ENCODE data around the gene SNAPC3.

GRCh38 chr9:15389631-15390030 lies 33.0 kb upstream of the SNAPC3 start:
- TF ChIP-seq, protein P1, sequence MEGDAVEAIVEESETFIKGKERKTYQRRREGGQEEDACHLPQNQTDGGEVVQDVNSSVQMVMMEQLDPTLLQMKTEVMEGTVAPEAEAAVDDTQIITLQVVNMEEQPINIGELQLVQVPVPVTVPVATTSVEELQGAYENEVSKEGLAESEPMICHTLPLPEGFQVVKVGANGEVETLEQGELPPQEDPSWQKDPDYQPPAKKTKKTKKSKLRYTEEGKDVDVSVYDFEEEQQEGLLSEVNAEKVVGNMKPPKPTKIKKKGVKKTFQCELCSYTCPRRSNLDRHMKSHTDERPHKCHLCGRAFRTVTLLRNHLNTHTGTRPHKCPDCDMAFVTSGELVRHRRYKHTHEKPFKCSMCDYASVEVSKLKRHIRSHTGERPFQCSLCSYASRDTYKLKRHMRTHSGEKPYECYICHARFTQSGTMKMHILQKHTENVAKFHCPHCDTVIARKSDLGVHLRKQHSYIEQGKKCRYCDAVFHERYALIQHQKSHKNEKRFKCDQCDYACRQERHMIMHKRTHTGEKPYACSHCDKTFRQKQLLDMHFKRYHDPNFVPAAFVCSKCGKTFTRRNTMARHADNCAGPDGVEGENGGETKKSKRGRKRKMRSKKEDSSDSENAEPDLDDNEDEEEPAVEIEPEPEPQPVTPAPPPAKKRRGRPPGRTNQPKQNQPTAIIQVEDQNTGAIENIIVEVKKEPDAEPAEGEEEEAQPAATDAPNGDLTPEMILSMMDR (IDR thresholded peaks at IDR 0.05) = no peak
- TF ChIP-seq POLR2AphosphoS5 (IDR thresholded peaks at IDR 0.05) (no peak), POLR2A (IDR thresholded peaks at IDR 0.05) (no peak), EP300 (IDR thresholded peaks at IDR 0.05) (no peak)
